Neuron (in vitro differentiated cells): ENCODE measurements around the gene RCBTB2.

Experiments used
- H2AFZ ChIP-seq: one replicate; pipeline ENCODE4 v1.6.1; 2013; ENCODE audit warnings: low read depth, mild to moderate bottlenecking, inconsistent platforms, low read length, moderate library complexity
- H3K27me3 ChIP-seq: one replicate; pipeline ENCODE4 v1.6.1; 2013; ENCODE audit warnings: low read length; ENCODE audit not compliant: insufficient read depth
- H3K36me3 ChIP-seq: one replicate; pipeline ENCODE4 v1.6.1; 2013; ENCODE audit warnings: low read length; ENCODE audit not compliant: insufficient read depth
- H3K4me1 ChIP-seq: one replicate; pipeline ENCODE4 v1.6.1; 2013; ENCODE audit warnings: low read length; ENCODE audit not compliant: insufficient read depth
- H3K4me3 ChIP-seq: 2 replicates; pipeline ENCODE4 v1.5.1; 2013; ENCODE audit warnings: mild to moderate bottlenecking, low read length, moderate library complexity
- H3K9me3 ChIP-seq: one replicate; pipeline ENCODE4 v1.6.1; 2013; ENCODE audit warnings: low read length

The RCBTB2 gene

GRCh38 chr13:48532256-48532505, 699 bp downstream of the RCBTB2 start:
- Histone ChIP-seq H3K4me1 (peaks cover 14% of the 10 kb centered on the region), H3K4me3 (peak overlapping the region; percentile 85), H3K9me3 (no peaks in the 10 kb centered on the region), H2AFZ (peak overlapping the region; percentile 58), H3K27me3 (no peaks in the 10 kb centered on the region), H3K36me3 (no peaks in the 10 kb centered on the region)

GRCh38 chr13:48531416-48532255, 1.2 kb downstream of the RCBTB2 start:
- Histone ChIP-seq H2AFZ (peak overlapping the region; percentile 58), H3K4me1 (peaks cover 14% of the 10 kb centered on the region), H3K36me3 (no peaks in the 10 kb centered on the region), H3K27me3 (no peaks in the 10 kb centered on the region), H3K4me3 (peak overlapping the region; percentile 85), H3K9me3 (no peaks in the 10 kb centered on the region)

GRCh38 chr13:48530833-48531232, 2.0 kb downstream of the RCBTB2 start:
- Histone ChIP-seq H3K9me3 (no peaks in the 10 kb centered on the region), H3K36me3 (no peaks in the 10 kb centered on the region), H3K27me3 (no peaks in the 10 kb centered on the region), H2AFZ (no peak overlapping the region), H3K4me1 (peaks cover 14% of the 10 kb centered on the region), H3K4me3 (no peak overlapping the region)

GRCh38 chr13:48528720-48529119, 4.2 kb downstream of the RCBTB2 start:
- Histone ChIP-seq H3K27me3 (no peaks in the 10 kb centered on the region), H3K36me3 (no peaks in the 10 kb centered on the region), H3K4me3 (no peak overlapping the region), H3K4me1 (peaks cover 14% of the 10 kb centered on the region), H3K9me3 (no peaks in the 10 kb centered on the region), H2AFZ (no peak overlapping the region)

- H3K36me3 ChIP-seq: no peaks in the 10 kb centered on the region
- no peaks in the 10 kb centered on the region for H3K9me3 ChIP-seq
- H3K4me1 ChIP-seq: peaks cover 8% of the 10 kb centered on the region
- H3K4me3 ChIP-seq: no peak overlapping the region
- H2AFZ ChIP-seq: no peak overlapping the region
- no peaks in the 10 kb centered on the region for H3K27me3 ChIP-seq
These were observed 4.9 kb downstream of the RCBTB2 start for GRCh38 chr13:48527955-48528354.

GRCh38 chr13:48526286-48526685, 6.6 kb downstream of the RCBTB2 start:
- Histone ChIP-seq H3K27me3 (no peaks in the 10 kb centered on the region), H2AFZ (no peak overlapping the region), H3K36me3 (peaks cover 8% of the 10 kb centered on the region), H3K4me3 (no peak overlapping the region), H3K9me3 (no peaks in the 10 kb centered on the region), H3K4me1 (peaks cover 2% of the 10 kb centered on the region)

GRCh38 chr13:48518083-48518482, 14.8 kb downstream of the RCBTB2 start:
- peaks cover 4% of the 10 kb centered on the region for H3K4me1 ChIP-seq
- H2AFZ ChIP-seq: no peak overlapping the region
- no peak overlapping the region for H3K4me3 ChIP-seq
- H3K27me3 ChIP-seq: no peaks in the 10 kb centered on the region
- peaks cover 8% of the 10 kb centered on the region for H3K36me3 ChIP-seq
- H3K9me3 ChIP-seq: no peaks in the 10 kb centered on the region

GRCh38 chr13:48515732-48516131, 17.1 kb downstream of the RCBTB2 start:
- no peaks in the 10 kb centered on the region for H3K9me3 ChIP-seq
- no peak overlapping the region for H3K4me3 ChIP-seq
- peaks cover 4% of the 10 kb centered on the region for H3K4me1 ChIP-seq
- H2AFZ ChIP-seq: no peak overlapping the region
- H3K36me3 ChIP-seq: peaks cover 4% of the 10 kb centered on the region
- H3K27me3 ChIP-seq: no peaks in the 10 kb centered on the region

GRCh38 chr13:48514793-48515192, 18.1 kb downstream of the RCBTB2 start:
- Histone ChIP-seq H3K4me1 (no peaks in the 10 kb centered on the region), H2AFZ (no peak overlapping the region), H3K27me3 (no peaks in the 10 kb centered on the region), H3K36me3 (peaks cover 4% of the 10 kb centered on the region), H3K9me3 (no peaks in the 10 kb centered on the region), H3K4me3 (no peak overlapping the region)

- no peak overlapping the region for H3K4me3 ChIP-seq
- H3K36me3 ChIP-seq: peaks cover 9% of the 10 kb centered on the region
These were observed 21.2 kb downstream of the RCBTB2 start for GRCh38 chr13:48511621-48512230.

GRCh38 chr13:48510698-48511097, 22.2 kb downstream of the RCBTB2 start:
- Histone ChIP-seq H3K9me3 (no peaks in the 10 kb centered on the region), H3K4me3 (no peak overlapping the region), H3K36me3 (peaks cover 13% of the 10 kb centered on the region), H2AFZ (no peak overlapping the region), H3K4me1 (no peaks in the 10 kb centered on the region), H3K27me3 (no peaks in the 10 kb centered on the region)

More at GRCh38 chr13:48511621-48512230, 21.2 kb downstream of the RCBTB2 start:
- H3K4me1 ChIP-seq: no peaks in the 10 kb centered on the region
- H2AFZ ChIP-seq: no peak overlapping the region
- H3K9me3 ChIP-seq: no peaks in the 10 kb centered on the region
- no peaks in the 10 kb centered on the region for H3K27me3 ChIP-seq

GRCh38 chr13:48508011-48508410, 24.9 kb downstream of the RCBTB2 start:
- H2AFZ ChIP-seq: no peak overlapping the region
- H3K9me3 ChIP-seq: no peaks in the 10 kb centered on the region
- peaks cover 13% of the 10 kb centered on the region for H3K36me3 ChIP-seq
- no peaks in the 10 kb centered on the region for H3K27me3 ChIP-seq
- no peak overlapping the region for H3K4me3 ChIP-seq
- no peaks in the 10 kb centered on the region for H3K4me1 ChIP-seq

GRCh38 chr13:48507021-48507420, 25.9 kb downstream of the RCBTB2 start:
- no peaks in the 10 kb centered on the region for H3K9me3 ChIP-seq
- no peaks in the 10 kb centered on the region for H3K4me1 ChIP-seq
- no peak overlapping the region for H2AFZ ChIP-seq
- H3K36me3 ChIP-seq: peaks cover 13% of the 10 kb centered on the region
- H3K4me3 ChIP-seq: no peak overlapping the region
- H3K27me3 ChIP-seq: no peaks in the 10 kb centered on the region
